OCI-LY1 (cell line): ENCODE measurements around the gene UBE2Q1.

Experiments used
- H2AFZ ChIP-seq: fragments of 200-600 bp; sonication (generic), shearing (Covaris generic); 2 replicates; pipeline ENCODE4 v1.6.0; 2014; ENCODE audit warnings: antibody characterized with exemption, mild to moderate bottlenecking, low read length
- H3F3A ChIP-seq: fragments of 200-600 bp; sonication (generic), shearing (Covaris generic); 2 replicates; pipeline ENCODE4 v1.6.0; 2014; ENCODE audit warnings: mild to moderate bottlenecking, antibody characterized with exemption, low read length, moderate library complexity; ENCODE audit not compliant: insufficient read depth
- H3K27ac ChIP-seq: fragments of 200-600 bp; sonication (generic); 2 replicates; pipeline ENCODE4 v1.5.1; 2014; ENCODE audit warnings: low read length, mixed run types, mild to moderate bottlenecking, low read depth; ENCODE audit not compliant: poor library complexity, severe bottlenecking
- H3K27me3 ChIP-seq: fragments of 200-600 bp; sonication (generic); 2 replicates; pipeline ENCODE4 v1.6.0; 2014; ENCODE audit warnings: antibody characterized with exemption, mild to moderate bottlenecking, low read length, moderate library complexity; ENCODE audit not compliant: insufficient read depth
- H3K36me3 ChIP-seq: fragments of 200-600 bp; sonication (generic); 2 replicates; pipeline ENCODE4 v1.6.1; 2014; ENCODE audit warnings: mild to moderate bottlenecking, antibody characterized with exemption, low read length, moderate library complexity, mixed read lengths; ENCODE audit not compliant: insufficient read depth
- H3K4me1 ChIP-seq: fragments of 200-600 bp; sonication (generic); 2 replicates; pipeline ENCODE4 v1.5.1; 2014; ENCODE audit warnings: mild to moderate bottlenecking, low read length, moderate library complexity; ENCODE audit not compliant: insufficient read depth, severe bottlenecking
- H3K4me2 ChIP-seq: fragments of 200-600 bp; sonication (generic), shearing (Covaris generic); 2 replicates; pipeline ENCODE4 v1.6.1; 2014; ENCODE audit warnings: low read length
- H3K4me3 ChIP-seq: fragments of 200-600 bp; sonication (generic); 2 replicates; pipeline ENCODE4 v1.5.1; 2014; ENCODE audit warnings: low read length, low read depth, mild to moderate bottlenecking, mixed read lengths; ENCODE audit not compliant: poor library complexity, severe bottlenecking
- H3K79me2 ChIP-seq: fragments of 200-600 bp; shearing (Covaris generic); 2 replicates; pipeline ENCODE4 v1.6.1; 2016; ENCODE audit warnings: mixed run types, low read length, mixed read lengths; ENCODE audit not compliant: insufficient read depth
- H3K9ac ChIP-seq: fragments of 200-600 bp; sonication (generic), shearing (Covaris generic); 2 replicates; pipeline ENCODE4 v1.6.1; 2014; ENCODE audit warnings: mild to moderate bottlenecking, low read length, mixed read lengths
- H3K9me2 ChIP-seq: fragments of 200-600 bp; sonication (generic), shearing (Covaris generic); 2 replicates; pipeline ENCODE4 v1.6.1; 2014; ENCODE audit warnings: low read depth, mild to moderate bottlenecking, low read length, mixed read lengths
- H3K9me3 ChIP-seq: fragments of 200-600 bp; shearing (Covaris generic); 2 replicates; pipeline ENCODE4 v1.6.1; 2014; ENCODE audit warnings: low read length, mixed read lengths
- H4K20me1 ChIP-seq: fragments of 200-600 bp; sonication (generic), shearing (Covaris generic); 2 replicates; pipeline ENCODE4 v1.6.0; 2016; ENCODE audit warnings: mild to moderate bottlenecking, low read length; ENCODE audit not compliant: insufficient read depth
- EZH2 ChIP-seq: fragments of 200-600 bp; sonication (generic), shearing (Covaris generic); IDR thresholded peaks from 2 replicates; pipeline ENCODE4 v1.8.0; 2017; ENCODE audit warnings: borderline replicate concordance, mixed run types, mild to moderate bottlenecking, antibody characterized with exemption, low read length, moderate library complexity, mixed read lengths
- TF ChIP-seq, protein P1 (sequence below): fragments of 200-600 bp; sonication (generic), shearing (Covaris generic); IDR thresholded peaks from 2 replicates; pipeline ENCODE4 v1.5.1; 2017; ENCODE audit warnings: mild to moderate bottlenecking, antibody characterized with exemption, low read length, moderate library complexity, mixed read lengths

The UBE2Q1 gene

DNA sequence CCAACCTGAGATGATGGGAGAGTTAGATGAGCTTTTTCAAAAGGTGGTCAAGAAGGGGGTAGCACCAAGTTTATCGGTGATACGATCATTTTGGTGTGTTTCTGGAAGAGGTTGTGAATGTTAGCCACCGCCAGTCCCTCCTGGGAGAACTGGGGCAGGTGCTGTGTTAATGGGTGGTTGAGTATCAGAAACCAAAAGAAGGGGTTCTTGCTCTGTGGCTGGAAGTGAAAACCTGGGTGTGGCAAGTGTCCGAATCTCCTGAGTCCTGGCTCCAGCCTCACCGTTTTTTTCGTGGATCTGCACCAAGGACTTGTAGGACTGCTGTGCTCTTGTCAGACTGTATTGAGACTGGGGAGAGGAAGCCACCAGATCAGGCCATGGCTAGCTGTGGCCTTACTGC lies 7.8 kb downstream of the UBE2Q1 start:
- H3K4me2 ChIP-seq, result no peak overlapping the region
- H2AFZ ChIP-seq, result no peak overlapping the region
- H3K79me2 ChIP-seq, result no peaks in the 10 kb centered on the region
- H3F3A ChIP-seq, result no peaks in the 10 kb centered on the region
- H3K9me2 ChIP-seq, result no peaks in the 10 kb centered on the region
- no peaks in the 10 kb centered on the region for H4K20me1 ChIP-seq
- TF ChIP-seq, protein P1, sequence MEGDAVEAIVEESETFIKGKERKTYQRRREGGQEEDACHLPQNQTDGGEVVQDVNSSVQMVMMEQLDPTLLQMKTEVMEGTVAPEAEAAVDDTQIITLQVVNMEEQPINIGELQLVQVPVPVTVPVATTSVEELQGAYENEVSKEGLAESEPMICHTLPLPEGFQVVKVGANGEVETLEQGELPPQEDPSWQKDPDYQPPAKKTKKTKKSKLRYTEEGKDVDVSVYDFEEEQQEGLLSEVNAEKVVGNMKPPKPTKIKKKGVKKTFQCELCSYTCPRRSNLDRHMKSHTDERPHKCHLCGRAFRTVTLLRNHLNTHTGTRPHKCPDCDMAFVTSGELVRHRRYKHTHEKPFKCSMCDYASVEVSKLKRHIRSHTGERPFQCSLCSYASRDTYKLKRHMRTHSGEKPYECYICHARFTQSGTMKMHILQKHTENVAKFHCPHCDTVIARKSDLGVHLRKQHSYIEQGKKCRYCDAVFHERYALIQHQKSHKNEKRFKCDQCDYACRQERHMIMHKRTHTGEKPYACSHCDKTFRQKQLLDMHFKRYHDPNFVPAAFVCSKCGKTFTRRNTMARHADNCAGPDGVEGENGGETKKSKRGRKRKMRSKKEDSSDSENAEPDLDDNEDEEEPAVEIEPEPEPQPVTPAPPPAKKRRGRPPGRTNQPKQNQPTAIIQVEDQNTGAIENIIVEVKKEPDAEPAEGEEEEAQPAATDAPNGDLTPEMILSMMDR, result no peak
- no peak for TF ChIP-seq EZH2
- H3K9ac ChIP-seq, result no peak overlapping the region
- H3K27me3 ChIP-seq, result no peaks in the 10 kb centered on the region
- H3K36me3 ChIP-seq, result peaks cover 72% of the 10 kb centered on the region
- no peak overlapping the region for H3K27ac ChIP-seq
- H3K4me3 ChIP-seq, result no peak overlapping the region
- H3K4me1 ChIP-seq, result no peaks in the 10 kb centered on the region
- no peaks in the 10 kb centered on the region for H3K9me3 ChIP-seq

DNA sequence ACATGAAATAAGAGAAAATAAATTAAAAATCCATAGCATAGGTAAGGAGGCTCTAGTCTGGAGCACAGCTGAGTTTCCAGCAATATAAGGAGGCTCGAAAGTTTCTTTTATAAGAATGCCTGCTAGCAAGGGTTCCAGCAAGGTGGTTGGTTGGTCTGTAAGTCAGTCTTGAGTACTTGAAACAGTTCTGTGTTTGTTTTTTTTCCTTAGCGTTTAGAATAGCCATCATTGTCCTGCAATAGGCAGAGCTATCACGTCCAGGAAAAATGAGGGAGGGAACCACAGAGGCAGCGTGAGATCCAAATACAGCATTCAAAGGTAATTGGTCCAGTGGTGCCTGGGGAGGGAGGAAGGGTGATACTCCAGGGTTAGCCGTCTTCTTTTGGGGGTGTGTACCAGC lies 8.4 kb downstream of the UBE2Q1 start:
- H3K4me3 ChIP-seq, result no peak overlapping the region
- no peaks in the 10 kb centered on the region for H3K9me2 ChIP-seq
- no peak overlapping the region for H3K9ac ChIP-seq
- TF ChIP-seq EZH2, result no peak
- TF ChIP-seq, protein P1, result no peak
- H3K36me3 ChIP-seq, result peaks cover 67% of the 10 kb centered on the region
- H3K79me2 ChIP-seq, result no peaks in the 10 kb centered on the region
- H3K27me3 ChIP-seq, result no peaks in the 10 kb centered on the region
- no peaks in the 10 kb centered on the region for H3F3A ChIP-seq
- no peak overlapping the region for H2AFZ ChIP-seq
- no peaks in the 10 kb centered on the region for H3K9me3 ChIP-seq
- no peak overlapping the region for H3K27ac ChIP-seq
- no peaks in the 10 kb centered on the region for H4K20me1 ChIP-seq
- H3K4me1 ChIP-seq, result no peaks in the 10 kb centered on the region
- no peak overlapping the region for H3K4me2 ChIP-seq

- no peaks in the 10 kb centered on the region for H3K9me3 ChIP-seq
- no peaks in the 10 kb centered on the region for H3K4me1 ChIP-seq
- no peak overlapping the region for H3K4me3 ChIP-seq
- peaks cover 59% of the 10 kb centered on the region for H3K36me3 ChIP-seq
- H3K79me2 ChIP-seq, result no peaks in the 10 kb centered on the region
- H3K27me3 ChIP-seq, result no peaks in the 10 kb centered on the region
- no peaks in the 10 kb centered on the region for H3F3A ChIP-seq
- H3K9ac ChIP-seq, result no peak overlapping the region
- no peaks in the 10 kb centered on the region for H4K20me1 ChIP-seq
- no peaks in the 10 kb centered on the region for H3K9me2 ChIP-seq
- H3K4me2 ChIP-seq, result no peak overlapping the region
- H3K27ac ChIP-seq, result no peak overlapping the region
- no peak overlapping the region for H2AFZ ChIP-seq
- TF ChIP-seq EZH2, result no peak
- TF ChIP-seq, protein P1, result no peak
Observed at GRCh38 chr1:154549202-154549770, 9.2 kb downstream of the UBE2Q1 start.
